SKM-1 (cell line): ENCODE measurements around the gene TACO1.

Experiments
- DNase-seq: peaks from one replicate; lab custom pipeline; 2025; ENCODE audit not compliant: unreplicated experiment; lab: John Stamatoyannopoulos, UW

TACO1 gene

DNA sequence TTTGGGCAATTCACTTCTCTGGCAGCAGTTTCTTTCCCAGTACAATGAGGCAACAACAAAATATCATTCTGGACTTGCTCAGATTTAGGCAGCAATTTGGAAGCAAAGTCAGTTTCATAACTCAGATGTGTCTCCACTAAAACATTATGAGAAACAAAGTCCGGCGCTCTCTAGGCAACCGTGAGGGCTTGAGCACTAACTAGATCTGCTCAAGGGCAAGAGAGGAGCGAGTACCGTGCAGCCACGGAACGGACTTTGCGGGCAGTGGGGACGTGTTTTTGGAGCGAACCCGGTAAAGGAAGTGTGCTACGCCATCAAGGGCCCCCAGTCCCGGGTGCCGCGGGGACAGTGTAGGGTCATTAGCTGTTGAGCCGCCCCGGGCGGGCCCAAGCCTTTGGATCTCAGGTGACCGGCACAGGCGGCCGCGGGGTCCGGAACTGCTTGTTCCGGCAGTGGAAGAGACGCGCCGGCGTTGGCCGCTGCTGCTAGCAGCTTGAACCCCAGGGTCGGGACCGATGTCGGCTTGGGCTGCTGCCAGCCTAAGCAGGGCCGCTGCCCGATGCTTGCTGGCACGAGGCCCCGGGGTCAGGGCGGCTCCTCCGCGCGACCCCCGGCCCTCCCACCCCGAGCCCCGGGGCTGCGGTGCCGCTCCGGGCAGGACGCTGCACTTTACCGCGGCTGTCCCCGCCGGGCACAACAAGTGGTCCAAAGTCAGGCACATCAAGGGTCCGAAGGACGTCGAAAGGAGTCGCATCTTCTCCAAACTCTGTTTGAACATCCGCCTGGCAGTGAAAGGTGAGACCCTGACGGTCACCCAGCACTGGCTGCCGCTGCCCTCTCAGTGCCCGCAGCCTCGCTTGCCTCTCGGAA, at the start of gene TACO1:
TACO1 (plus strand) TSS at position 327 of the 870 bp plus-strand sequence; CDS start at position 516, 189 bp downstream.
- peak; percentile 67 for DNase-seq

DNA sequence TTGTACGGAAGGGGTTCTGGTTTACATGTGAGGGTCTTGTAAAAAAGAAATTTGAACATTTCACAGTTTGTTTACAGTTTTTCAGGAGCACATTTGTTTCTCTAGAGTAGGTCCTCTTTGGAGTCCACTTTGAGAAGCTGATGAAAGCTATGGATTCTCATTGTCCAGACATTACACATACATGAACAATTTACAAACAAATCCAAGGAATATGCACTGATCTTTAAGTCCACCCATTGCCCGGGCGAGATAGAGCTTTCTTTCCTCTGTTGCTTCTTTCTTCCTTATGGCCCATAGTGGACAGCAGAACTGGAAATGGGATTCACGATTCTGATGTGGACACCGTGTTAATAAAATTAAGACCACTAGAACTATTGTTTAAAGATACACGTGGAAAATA, 48.5 kb upstream of the TACO1 start:
- DNase-seq: no peak

DNA sequence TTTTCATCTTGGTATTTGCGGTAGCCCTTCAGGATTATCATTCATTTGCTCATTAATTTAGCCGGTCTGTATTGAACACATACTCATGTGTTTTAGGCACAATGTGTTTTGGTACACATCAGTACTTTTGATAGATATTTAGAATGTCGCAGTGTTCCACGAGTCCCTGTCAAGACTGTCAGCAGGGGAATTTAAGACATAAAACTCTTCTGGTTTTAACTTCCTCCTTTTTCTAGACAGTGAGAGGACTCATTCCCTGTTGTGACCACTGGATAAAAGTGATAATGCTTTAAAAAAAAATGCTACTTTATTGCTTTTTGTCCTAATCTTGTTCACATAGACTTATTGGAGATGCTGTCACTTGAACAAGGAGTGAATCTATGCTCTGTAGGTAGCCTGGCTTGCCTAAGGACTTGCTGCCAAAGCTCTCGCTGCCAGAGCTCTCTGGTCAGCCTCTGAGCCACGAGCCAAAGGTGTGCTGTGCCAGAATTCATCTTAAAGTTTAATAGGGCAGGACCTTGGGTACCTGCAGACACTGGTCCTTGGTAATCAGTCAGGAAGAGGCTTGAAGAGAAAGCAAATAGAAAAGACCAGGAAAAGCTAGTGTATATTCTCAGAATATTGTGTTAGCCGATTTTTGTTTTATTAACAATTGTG, 45.1 kb upstream of the TACO1 start:
- DNase-seq: no peak

DNA sequence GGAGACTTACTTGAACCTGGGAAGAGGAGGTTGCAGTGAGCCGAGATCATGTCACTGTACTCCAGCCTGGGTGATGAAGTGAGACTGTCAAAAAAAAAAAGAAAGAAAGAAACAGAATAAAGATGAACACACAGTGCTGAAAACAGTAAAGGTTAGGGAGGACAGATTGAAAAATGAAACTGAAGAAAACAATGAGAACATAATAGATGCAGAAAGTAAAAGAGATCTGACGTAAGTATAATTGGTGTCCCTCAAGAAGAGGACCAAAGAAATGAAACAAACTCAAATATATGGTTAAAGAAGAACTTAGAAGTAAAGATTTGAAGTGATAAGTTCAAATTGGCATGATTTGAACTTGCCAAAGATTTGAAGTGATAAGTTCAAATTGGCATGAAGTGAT, 43.3 kb upstream of the TACO1 start:
- DNase-seq: no peak

DNA sequence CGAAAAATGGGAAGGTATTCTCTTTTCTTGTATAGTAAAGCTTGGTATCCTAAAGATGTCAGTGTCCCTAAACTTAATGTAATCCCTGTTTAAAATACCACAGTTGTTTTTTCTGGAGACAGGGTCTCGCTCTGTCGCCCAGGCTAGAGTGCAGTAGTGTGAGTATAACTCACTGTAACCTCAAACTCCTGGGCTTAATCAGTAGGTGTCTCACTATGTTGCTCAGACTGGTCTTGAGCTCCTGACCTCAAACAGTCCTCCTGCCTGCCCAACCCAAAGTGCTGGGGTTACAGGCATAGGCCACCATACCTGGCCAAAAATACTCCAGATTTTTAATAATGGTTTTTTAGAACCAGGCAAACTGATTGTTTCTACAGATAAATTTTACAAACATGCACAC, 42.3 kb upstream of the TACO1 start:
- DNase-seq: no peak

DNA sequence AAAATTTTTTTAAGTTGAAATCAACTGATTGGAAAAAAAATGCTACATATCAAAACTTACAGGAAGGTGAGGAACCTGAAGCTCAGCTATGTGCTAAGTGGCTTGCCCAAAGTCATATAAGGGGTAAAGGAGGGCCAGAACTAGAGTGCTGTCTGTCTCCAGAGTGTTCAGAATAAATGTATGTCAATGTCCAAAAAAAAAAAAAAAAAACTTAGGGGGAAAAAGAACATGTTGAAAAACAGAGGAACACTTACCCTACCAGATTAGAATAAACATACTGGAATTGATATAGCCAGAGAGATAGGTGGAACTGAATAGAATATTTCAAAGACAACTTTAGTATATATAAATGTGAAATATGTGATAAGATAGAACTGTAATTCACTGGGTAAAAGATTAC, 38.9 kb upstream of the TACO1 start:
- DNase-seq: no peak

DNA sequence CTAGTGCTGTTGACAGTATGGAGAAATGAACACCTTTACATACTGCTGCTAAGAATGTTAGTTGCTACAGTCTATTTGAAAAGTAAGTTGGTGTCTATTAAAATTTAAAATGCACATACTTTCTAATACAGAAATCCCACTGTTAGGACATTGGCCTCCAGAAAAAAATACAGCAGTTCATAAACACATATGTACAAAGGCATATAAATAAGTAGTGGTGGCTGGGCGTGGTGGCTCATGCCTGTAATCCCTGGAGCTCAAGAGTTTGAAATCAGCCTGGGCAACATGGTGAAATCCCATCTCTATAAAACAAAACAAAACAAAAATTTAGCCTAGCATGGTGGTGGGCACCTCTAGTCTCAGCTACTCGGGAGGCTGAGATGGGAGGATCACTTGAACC, 37.4 kb upstream of the TACO1 start:
- no peak for DNase-seq

DNA sequence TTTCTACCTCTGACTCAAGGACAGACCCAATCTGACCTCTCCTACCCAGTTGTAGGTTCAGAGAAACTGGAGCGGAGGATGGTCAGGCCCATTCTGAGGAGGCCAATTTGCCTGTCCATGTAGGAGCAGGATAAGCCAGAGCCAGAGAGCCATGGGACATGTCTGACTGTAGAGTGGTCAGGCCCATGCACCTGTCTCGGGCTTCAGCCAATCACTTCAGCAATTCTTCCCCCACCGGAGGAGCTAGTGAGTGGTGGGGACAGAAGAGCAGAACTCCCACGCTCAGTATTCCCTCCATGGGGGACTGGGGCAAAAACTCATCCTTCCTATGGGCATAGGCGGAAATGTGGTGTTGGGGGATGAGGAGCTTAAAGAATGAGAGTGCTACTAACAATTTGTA, 36.1 kb upstream of the TACO1 start:
- DNase-seq: no peak

DNA sequence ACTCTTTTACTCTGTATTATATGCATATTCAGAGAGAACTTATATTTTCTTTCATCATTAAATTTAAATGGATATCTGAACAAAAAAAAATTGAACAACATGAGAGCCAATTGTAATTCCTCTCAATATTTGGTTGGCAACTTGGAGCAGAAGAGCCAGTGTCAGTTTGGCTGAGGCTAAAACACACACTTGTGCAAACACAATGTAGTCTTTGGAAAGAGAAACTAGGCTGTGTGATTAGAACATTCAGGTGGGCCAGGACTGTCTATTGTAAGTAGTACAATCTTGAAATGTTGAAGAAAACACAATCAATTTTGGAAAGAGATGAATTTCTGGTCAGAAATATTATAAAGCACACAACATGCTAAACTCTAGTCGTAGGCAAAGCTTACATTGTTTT, 33.5 kb upstream of the TACO1 start:
- DNase-seq: no peak

DNA sequence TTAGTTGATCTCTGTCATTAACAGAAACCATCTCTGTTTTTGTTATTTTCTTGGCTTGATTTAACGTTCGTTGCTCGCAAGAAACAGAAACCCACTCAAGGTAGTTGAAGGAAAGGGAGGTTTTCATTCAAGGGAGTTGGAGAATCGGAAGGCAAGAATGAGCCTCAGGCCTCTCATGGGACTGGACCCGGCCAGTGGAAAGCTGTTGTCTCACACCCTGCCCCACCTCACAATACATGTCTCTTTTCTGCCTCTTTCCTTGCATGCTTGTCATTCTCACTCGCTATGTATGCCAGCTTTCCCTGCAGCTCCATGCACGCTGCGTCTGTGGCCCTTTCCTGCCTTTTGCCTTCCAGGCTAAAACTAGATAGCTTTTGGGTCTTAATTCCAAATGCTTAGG, 32.1 kb upstream of the TACO1 start:
- no peak for DNase-seq

DNA sequence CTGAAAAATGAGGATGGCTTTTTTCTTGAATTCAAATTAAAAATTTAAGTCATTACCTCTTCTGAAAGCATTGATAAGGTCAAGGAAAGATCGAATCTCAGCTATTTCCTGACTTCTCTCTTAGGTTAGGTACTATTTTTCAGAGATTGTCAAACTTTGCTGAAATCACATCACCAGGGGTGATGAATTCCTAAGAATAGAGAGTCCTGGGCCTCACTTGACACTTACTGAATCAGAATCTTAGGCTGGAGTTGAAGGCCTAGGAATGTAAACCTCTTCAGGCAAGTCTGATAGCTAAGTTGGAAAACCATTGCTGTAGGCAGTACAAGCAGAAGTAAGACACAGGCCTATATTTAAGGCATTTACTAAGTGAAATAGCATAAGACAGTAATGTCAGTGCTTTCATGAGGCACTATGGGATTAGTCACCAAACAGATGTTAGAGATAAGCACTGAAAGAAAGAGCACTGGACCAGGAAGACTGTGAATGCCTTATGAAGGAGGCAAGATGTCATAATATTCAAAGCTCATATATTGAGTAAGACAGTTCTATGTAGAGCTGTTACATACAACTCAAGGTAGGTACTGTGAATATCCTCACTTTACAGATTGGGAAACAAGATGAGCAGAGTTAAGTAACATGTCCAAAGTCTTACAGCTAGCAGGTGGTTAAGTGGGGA, 28.9 kb upstream of the TACO1 start:
- DNase-seq: peak; percentile 25

DNA sequence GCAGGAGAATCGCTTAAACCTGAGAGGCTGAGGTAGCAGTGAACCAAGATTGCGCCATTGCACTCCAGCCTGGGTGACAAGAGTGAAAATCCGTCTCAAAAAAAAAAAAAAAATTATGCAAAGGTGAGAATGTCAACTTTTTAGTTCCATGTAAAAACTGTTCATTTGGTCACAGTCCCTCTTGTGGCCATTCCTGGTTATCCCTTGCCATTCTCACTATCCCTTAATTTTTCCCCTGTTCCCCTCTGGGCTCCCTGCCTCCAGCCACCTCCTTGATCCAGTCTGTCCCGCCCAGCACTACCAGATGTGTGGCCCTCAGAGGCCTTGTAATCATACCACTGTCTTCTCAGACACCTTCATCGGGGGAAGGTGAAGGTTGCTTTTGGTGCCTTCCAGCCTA, 27.1 kb upstream of the TACO1 start:
- DNase-seq: no peak

DNA sequence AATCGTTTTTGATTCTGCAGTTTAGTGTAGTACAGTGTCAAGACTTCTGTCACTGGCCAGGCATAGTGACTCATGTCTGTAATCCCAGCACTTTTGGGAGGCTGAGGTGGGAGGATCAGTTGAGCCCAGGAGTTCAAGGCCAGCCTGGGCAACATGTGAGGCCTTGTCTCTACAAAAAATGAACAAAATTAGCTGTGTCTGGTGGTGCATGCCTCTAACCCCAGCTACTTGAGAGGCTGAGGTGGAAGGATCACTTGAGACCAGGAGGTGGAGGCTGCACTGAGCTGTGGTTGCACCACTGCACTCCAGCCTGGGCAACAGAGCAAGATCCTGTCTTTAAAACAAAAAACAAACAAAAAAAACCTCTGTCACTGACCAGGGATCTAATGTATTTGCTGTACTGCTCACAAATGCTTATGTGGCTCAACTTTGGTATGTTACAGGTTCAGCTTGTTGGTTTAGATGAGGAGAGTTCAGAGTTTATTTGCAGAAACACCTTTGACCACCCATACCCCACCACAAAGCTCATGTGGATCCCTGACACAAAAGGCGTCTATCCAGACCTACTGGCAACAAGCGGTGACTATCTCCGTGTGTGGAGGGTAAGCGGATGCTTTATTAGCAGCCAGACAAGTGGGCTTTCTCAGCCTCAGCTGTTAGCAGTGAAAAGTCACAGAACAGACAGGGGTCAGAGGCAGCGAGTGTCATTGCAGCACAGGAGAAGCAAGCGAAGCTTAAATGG, 22.5 kb upstream of the TACO1 start:
- DNase-seq: no peak

DNA sequence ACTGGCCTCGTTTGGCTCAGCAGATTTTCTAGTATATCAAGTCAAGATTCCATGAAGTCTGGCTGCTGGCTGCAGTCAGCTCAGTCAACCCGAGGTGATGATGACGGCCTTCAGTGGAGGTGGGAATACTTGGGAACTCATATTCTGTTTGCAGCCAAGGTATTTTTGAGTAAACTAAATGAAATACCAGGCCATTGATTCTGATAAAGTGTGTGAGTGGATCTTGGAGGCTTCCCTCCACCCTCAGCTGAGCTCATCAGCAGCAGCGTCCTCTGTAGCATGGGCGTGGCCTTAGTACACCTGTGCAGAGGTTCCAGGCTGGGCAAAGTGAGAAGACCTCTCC, 22.0 kb upstream of the TACO1 start:
- no peak for DNase-seq

DNA sequence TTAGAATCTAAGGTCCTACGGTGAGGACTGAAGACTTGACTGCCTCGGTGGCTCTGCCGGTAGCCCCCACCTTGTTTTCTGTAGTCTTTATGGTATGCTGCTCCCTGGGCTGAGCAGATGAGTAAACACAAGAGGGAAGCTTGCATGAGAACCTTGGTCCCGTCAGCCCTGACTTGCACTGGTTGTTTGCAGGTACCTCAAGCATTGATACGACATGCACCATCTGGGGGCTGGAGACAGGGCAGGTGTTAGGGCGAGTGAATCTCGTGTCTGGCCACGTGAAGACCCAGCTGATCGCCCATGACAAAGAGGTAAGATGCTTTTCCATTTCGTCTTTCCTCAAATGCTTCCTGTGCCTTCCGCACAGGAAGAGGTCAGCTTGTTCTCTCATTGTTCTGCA, 21.1 kb upstream of the TACO1 start:
- no peak for DNase-seq

DNA sequence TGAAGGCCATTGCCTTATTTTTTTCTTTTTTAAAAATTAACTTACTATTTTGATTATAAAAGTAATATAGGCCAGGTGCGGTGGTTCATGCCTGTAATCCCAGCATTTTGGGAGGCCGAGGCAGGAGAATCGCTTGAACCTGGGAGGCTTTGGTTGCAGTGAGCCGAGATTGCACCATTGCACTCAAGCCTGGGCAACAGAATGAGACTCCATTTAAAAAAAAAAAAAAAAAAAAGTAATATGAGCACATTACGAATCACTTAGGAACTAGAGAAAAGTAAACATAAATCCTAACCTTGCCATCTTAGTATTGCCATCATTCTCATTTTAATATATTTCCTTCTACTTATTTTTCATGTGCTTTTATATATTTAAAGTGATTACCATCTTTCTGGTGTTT, 12.9 kb upstream of the TACO1 start:
- DNase-seq: no peak

DNA sequence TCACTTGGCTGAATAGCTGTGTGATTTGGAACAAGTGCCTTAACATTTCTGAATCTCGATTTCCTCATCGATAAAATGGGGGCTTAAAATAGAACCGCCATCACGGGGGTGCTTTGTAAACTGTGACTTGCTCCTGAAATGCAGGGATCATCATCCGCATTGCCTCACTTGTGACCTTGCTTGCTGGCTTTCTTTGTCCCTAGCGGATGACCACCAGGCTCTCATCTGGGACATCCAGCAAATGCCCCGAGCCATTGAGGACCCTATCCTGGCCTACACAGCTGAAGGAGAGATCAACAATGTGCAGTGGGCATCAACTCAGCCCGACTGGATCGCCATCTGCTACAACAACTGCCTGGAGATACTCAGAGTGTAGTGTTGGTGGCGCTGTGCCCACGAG, 11.9 kb upstream of the TACO1 start:
- DNase-seq: no peak

DNA sequence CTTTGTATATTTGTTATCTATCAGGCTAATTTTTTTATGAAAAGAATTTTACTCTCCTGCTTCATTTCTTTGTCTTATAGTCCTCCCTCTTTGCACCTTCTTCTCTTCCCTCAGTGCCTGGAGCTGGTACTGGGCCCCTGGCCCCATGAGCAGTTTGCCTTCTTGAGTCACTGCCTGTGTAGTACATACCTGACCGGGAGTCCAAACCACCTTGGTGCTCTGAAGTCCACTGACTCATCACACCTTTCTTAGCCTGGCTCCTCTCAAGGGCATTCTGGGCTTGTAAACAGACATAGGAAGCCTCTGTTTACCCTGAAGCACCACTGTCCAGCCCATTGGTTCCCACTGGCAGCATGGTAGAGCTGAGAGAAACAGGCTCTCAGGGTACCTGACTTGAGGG, 11.0 kb upstream of the TACO1 start:
- no peak for DNase-seq

DNA sequence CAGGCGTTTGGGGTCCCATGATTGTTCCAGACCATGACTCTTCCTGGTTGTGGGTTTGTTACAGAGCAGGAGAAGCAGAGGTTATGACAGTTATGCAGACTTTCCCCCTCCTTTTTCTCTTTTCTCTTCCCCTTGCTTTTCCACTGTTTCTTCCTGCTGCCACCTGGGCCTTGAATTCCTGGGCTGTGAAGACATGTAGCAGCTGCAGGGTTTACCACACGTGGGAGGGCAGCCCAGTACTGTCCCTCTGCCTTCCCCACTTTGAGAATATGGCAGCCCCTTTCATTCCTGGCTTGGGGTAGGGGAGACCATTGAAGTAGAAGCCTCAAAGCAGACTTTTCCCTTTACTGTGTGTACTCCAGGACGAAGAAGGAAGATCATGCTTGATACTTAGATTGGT, 7.9 kb upstream of the TACO1 start:
- no peak for DNase-seq

DNA sequence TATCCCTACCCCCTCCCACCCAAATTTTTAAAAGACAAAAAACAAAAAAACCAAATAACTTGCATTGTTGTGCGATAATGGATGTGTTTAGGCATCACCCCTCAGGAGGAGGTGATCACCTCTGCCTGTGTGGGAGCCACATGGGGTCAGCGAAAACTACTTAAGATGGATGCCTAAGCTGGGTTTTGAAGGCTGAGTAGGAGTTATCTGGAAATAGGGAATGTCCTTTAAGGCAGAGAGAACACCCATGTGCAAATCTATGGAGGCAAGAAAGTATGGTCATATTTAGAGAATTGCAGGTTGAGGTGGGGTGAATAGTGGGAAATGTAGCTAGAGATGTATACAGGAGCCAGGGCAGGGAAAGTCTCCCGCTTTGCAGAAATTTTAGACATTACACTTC, 5.6 kb upstream of the TACO1 start:
- DNase-seq: no peak

DNA sequence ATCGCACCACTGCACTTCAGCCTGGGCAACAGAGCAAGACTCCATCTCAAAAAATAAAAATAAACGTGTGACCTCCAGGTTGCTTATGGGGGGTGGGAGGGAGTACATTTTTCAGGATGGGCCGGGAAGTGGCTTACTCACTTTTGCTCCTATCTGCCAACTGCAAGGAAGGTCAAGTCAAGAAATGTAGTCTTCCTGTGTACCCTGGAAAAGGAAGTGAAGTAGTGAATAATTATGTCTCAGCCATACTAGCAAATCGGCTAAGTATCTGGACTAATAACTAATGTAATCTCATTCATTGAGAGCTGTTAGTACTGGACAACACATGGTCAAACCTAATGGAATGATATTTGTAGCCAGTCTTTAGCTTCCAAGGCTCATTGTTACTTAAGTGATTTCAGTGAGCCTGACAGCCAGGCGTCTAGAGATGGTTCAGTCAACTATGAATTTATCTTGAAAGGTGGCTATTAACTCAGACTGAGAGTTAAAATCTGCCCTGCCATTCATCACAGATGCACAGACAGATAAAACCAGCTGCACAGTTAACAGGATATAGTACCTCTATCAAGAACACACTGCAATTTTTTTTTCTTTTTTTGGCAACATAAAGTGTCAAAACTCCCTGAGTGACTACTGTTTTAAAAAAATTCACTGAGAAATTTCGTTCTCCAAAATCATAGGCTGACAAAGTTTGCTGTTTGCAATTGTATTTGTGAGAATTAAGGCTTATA, 3.7 kb upstream of the TACO1 start:
- DNase-seq: no peak
